Tibial nerve (tissue), 4 donors: ENCODE results near the gene GALNT13. TPM values are rescaled to one million over a fixed set of nuclear protein-coding genes. Genes with fewer than 3 reads are reported as not detected.

Experiments
- DNase-seq, 2 donors: peaks; one replicate each; pipeline ENCODE4 v3.0.0-alpha.2; 2019; ENCODE audit warnings: low spot score in 2 of 2
- H3K27ac ChIP-seq, 4 donors: fragments of 200-600 bp; sonication (generic) in 3 of 4; one replicate each; pipeline ENCODE4 v1.5.1; 2017 to 2019; ENCODE audit warnings: mild to moderate bottlenecking in 1 of 4
- H3K27me3 ChIP-seq, 2 donors: fragments of 200-600 bp; sonication (generic) in 1 of 2; one replicate each; pipeline versions ENCODE4 v1.5.1 to v1.6.0; 2017 to 2019
- H3K36me3 ChIP-seq, 3 donors: fragments of 200-600 bp; sonication (generic); one replicate each; pipeline ENCODE4 v1.5.1; 2018 to 2019
- H3K4me1 ChIP-seq, 4 donors: fragments of 200-600 bp; sonication (generic) in 3 of 4; one replicate each; pipeline ENCODE4 v1.5.1; 2017 to 2019
- H3K4me3 ChIP-seq, 4 donors: fragments of 200-600 bp; sonication (generic) in 3 of 4; one replicate each; pipeline ENCODE4 v1.5.1; 2017 to 2019; ENCODE audit warnings: mild to moderate bottlenecking in 1 of 4, moderate library complexity in 1 of 4
- H3K9me3 ChIP-seq, 4 donors: fragments of 200-600 bp; sonication (generic) in 3 of 4; one replicate each; pipeline ENCODE4 v1.5.1; 2017 to 2019
- EP300 ChIP-seq, 2 donors: sonication (generic); formaldehyde crosslinking; IDR thresholded peaks; one replicate each; pipeline ENCODE4 v1.6.1; 2017; ENCODE audit warnings: antibody characterized with exemption in 2 of 2, mild to moderate bottlenecking in 1 of 2
- POLR2A ChIP-seq, 2 donors: fragments of 450-650 bp; IDR thresholded peaks; one replicate each; pipeline ENCODE4 v1.6.1; 2017; ENCODE audit warnings: antibody characterized with exemption in 2 of 2, mild to moderate bottlenecking in 2 of 2, moderate library complexity in 2 of 2
- WGBS, 2 donors: methylation state at CpG; one replicate each; pipeline ENCODE4 v1.1.5; 2018; 5-methylcytosine and 5-hydroxymethylcytosine counted together
- total RNA-seq, 4 donors: library from RNA; depleted of rRNA; stranded (reverse); fragments of >200 nt; gene quantifications; one replicate each; pipeline ENCODE4 v1.1.0, GENCODE V29; 2016
- TF ChIP-seq, protein P1 (sequence below), 5 experiments: fragments of 200-600 bp in 3 of 5; fragments of 450-650 bp in 2 of 5; sonication (generic) in 3 of 5; IDR thresholded peaks; one replicate each; pipeline ENCODE4 v1.5.1; 2016 to 2019; ENCODE audit warnings: antibody characterized with exemption in 5 of 5, mild to moderate bottlenecking in 3 of 5, moderate library complexity in 2 of 5

GALNT13 gene
- total RNA-seq, 4 donors from 2014 or later, result under 0.01 to 3.1 (median 1.3) TPM; not detected in 1

DNA sequence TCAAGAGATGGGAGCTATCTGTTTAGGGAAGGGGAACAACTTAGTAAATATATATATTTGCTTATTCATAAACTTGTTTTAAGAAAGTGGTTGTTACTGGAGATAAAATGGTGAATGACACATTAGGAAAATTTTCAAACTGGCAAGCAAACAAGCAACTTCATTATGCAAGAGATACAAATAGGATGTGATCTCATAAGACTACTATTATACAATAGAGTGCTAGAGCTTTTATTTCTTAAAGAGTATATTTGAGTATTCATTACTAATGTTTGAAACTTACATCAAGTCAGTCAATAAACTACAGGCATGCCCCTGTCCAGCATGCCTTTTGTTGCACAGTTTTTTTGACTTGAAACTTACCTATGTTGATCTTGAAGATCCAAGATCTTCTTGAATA lies 471.6 kb downstream of the GALNT13 start:
- H3K27ac ChIP-seq, result no peak overlapping the region
- no peak for DNase-seq
- no peaks in the 10 kb centered on the region for H3K4me1 ChIP-seq
- H3K36me3 ChIP-seq, result no peaks in the 10 kb centered on the region
- H3K27me3 ChIP-seq, result no peaks in the 10 kb centered on the region
- TF ChIP-seq, protein P1, sequence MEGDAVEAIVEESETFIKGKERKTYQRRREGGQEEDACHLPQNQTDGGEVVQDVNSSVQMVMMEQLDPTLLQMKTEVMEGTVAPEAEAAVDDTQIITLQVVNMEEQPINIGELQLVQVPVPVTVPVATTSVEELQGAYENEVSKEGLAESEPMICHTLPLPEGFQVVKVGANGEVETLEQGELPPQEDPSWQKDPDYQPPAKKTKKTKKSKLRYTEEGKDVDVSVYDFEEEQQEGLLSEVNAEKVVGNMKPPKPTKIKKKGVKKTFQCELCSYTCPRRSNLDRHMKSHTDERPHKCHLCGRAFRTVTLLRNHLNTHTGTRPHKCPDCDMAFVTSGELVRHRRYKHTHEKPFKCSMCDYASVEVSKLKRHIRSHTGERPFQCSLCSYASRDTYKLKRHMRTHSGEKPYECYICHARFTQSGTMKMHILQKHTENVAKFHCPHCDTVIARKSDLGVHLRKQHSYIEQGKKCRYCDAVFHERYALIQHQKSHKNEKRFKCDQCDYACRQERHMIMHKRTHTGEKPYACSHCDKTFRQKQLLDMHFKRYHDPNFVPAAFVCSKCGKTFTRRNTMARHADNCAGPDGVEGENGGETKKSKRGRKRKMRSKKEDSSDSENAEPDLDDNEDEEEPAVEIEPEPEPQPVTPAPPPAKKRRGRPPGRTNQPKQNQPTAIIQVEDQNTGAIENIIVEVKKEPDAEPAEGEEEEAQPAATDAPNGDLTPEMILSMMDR (IDR thresholded peaks at IDR 0.05), result no peak
- no peak for TF ChIP-seq POLR2A (IDR thresholded peaks at IDR 0.05)
- TF ChIP-seq EP300 (IDR thresholded peaks at IDR 0.05), result no peak
- no peak overlapping the region for H3K4me3 ChIP-seq
- no peaks in the 10 kb centered on the region for H3K9me3 ChIP-seq

DNA sequence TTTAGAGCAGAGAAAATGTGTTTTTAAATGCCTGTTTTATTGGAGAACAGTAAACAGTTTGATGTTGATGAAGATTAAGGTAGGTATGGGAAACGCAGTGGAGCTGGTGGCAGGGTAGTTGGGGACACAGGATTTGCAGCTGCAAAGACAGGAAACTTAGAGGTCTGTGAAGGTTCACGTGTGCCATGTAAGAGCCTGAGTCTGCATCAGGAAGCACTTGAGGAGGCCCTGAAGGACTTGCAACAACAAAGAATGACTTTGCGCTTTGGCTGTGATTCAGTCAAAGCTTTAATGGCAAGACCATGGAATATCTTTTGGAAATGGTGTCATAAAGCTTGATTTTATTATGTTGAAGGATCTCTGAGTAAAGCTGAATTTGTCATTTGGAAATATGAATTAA lies 479.2 kb downstream of the GALNT13 start:
- Histone ChIP-seq H3K27me3 (no peaks in the 10 kb centered on the region), H3K4me1 (no peaks in the 10 kb centered on the region), H3K27ac (no peak overlapping the region), H3K9me3 (no peaks in the 10 kb centered on the region), H3K4me3 (no peak overlapping the region), H3K36me3 (no peaks in the 10 kb centered on the region)
- TF ChIP-seq, protein P1 (IDR thresholded peaks at IDR 0.05), result no peak
- TF ChIP-seq EP300 (IDR thresholded peaks at IDR 0.05) (no peak), POLR2A (IDR thresholded peaks at IDR 0.05) (no peak)
- WGBS, 2 donors, result 63 to 65% methylated on average over 3 of the region's 3 CpGs
- DNase-seq, result no peak

DNA sequence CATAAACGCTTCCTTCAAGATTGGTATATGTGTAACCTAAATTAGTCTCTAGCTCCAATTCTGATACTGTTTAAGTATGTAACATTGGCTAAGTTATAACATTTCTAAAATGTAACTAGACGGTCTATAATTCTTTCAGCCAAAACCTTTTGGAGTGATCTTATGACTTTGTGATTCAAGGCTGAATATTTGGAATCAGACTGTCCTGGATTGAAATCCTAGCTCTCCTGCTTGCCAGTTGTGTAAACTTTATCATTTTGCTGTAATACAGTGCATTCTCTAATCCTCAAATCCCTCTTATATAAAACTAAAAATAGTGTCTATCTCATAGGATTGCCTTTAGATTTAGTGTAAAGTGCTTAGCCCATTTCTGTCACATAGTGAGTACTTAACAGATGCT lies 489.6 kb downstream of the GALNT13 start:
- DNase-seq, result no peak
- no peak for TF ChIP-seq EP300 (IDR thresholded peaks at IDR 0.05)
- no peak for TF ChIP-seq POLR2A (IDR thresholded peaks at IDR 0.05)
- TF ChIP-seq, protein P1 (IDR thresholded peaks at IDR 0.05), result no peak
- no peaks in the 10 kb centered on the region for H3K27me3 ChIP-seq
- no peaks in the 10 kb centered on the region for H3K36me3 ChIP-seq
- no peaks in the 10 kb centered on the region for H3K9me3 ChIP-seq
- no peak overlapping the region for H3K4me3 ChIP-seq
- no peak overlapping the region for H3K27ac ChIP-seq
- H3K4me1 ChIP-seq, result no peaks in the 10 kb centered on the region
- 66 to 79% methylated on average over 2 of the region's 2 CpGs for WGBS, 2 donors

DNA sequence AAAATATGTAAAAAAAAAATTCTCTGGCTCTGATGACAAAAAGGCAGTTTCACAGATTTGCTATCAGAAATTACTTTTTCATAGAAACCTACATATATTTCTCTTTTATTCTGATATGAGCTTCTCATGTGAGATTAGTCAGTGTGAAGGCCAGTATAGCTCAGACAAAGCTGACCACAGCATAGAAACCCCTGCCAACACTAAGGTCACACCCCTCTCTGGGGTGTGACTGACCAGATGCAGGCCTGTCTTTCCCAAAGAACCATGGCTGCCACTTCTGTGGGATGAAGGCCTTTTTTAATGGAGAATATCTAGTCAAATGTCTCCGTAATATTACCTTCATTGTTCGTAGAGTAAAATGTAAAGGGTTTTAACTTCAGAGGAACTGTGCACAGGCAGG lies 496.4 kb downstream of the GALNT13 start:
- DNase-seq, result no peak
- TF ChIP-seq POLR2A (IDR thresholded peaks at IDR 0.05) (no peak), EP300 (IDR thresholded peaks at IDR 0.05) (no peak)
- TF ChIP-seq, protein P1 (IDR thresholded peaks at IDR 0.05), result no peak
- 89 to 92% methylated on average over 2 of the region's 2 CpGs for whole genome bisulfite sequencing, 2 donors
- no peak overlapping the region for H3K4me3 ChIP-seq
- H3K9me3 ChIP-seq, result no peaks in the 10 kb centered on the region
- no peaks in the 10 kb centered on the region for H3K27me3 ChIP-seq
- no peaks in the 10 kb centered on the region for H3K36me3 ChIP-seq
- no peaks in the 10 kb centered on the region for H3K4me1 ChIP-seq
- no peak overlapping the region for H3K27ac ChIP-seq

DNA sequence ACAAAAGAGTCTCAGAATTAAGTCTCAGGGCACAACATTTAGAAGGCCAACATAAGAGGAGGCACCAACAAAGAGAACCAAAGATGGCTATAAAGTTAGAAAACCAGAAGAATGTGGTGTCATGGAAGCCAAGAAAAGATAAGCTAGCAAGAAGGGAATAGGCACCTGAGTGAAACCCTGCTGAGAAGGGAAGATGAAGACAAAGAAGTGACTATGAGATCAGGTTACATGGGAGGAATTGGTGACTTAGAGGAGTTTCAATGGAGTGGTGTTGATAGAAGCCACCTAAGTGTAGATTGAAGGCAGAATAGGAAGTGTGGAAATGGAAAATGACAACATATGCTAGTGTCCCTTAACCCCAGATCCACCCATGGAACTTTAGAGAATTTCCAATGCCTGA lies 499.2 kb downstream of the GALNT13 start:
- H3K27ac ChIP-seq, result no peak overlapping the region

More for the DNA sequence above, 499.2 kb downstream of the GALNT13 start:
- Histone ChIP-seq H3K27me3 (no peaks in the 10 kb centered on the region), H3K9me3 (no peaks in the 10 kb centered on the region), H3K36me3 (no peaks in the 10 kb centered on the region), H3K4me1 (peaks cover 0 to 5% (median 0%) of the 10 kb centered on the region in 4 donors), H3K4me3 (no peak overlapping the region)
- no peak for TF ChIP-seq POLR2A (IDR thresholded peaks at IDR 0.05)
- TF ChIP-seq EP300 (IDR thresholded peaks at IDR 0.05), result no peak
- TF ChIP-seq, protein P1 (IDR thresholded peaks at IDR 0.05), result no peak
- DNase-seq, result no peak
